K562 (cell line): Measurements from ENCODE around the gene ING4. TPM values are rescaled to one million over a fixed set of nuclear protein-coding genes. Genes with fewer than 3 reads are reported as not detected.
A peak's percentile ranks its signal among the peaks of the same experiment; 100 is the strongest.

Source experiments
- KDM5B ChIP-seq: fragments of 200-600 bp; sonication (generic); IDR thresholded peaks from 2 replicates; pipeline ENCODE4 v1.6.1; 2012; ENCODE audit warnings: low read depth, mild to moderate bottlenecking, moderate library complexity, low read length, control low read depth, inconsistent platforms; ENCODE audit not compliant: insufficient replicate concordance
- MAX ChIP-seq: sonication (generic); formaldehyde crosslinking; IDR thresholded peaks from 2 replicates; pipeline ENCODE4 v1.9.0; 2022; ENCODE audit warnings: mild to moderate bottlenecking, missing genetic modification reagents
- MAZ ChIP-seq, 2 experiments: fragments of 450-650 bp in 1 of 2; sonication (generic) in 1 of 2; formaldehyde crosslinking; IDR thresholded peaks in 1 of 2; conservative IDR thresholded peaks in 1 of 2; 2 replicates each; pipeline versions ENCODE4 v1.4.0 to v1.5.0; 2020; ENCODE audit warnings: mild to moderate bottlenecking in 1 of 2, missing genetic modification reagents in 1 of 2
- NELFE ChIP-seq: IDR thresholded peaks from 2 replicates; pipeline ENCODE4 v1.6.1; 2011; ENCODE audit warnings: mild to moderate bottlenecking; ENCODE audit not compliant: insufficient read depth, insufficient read length
- NRF1 ChIP-seq, 2 experiments: fragments of 450-650 bp; IDR thresholded peaks in 1 of 2; conservative IDR thresholded peaks in 1 of 2; 2 replicates each; pipeline ENCODE4 v1.6.1; 2014; ENCODE audit warnings: mild to moderate bottlenecking in 2 of 2
- PHB ChIP-seq: fragments of 250-450 bp; sonication (Bioruptor Pico); IDR thresholded peaks from 2 replicates; pipeline ENCODE4 v1.5.0; 2021
- RAD21 ChIP-seq, 2 experiments: fragments of 250-450 bp in 1 of 2; fragments of 450-650 bp in 1 of 2; sonication (Bioruptor Pico) in 1 of 2; formaldehyde crosslinking in 1 of 2; IDR thresholded peaks in 1 of 2; conservative IDR thresholded peaks in 1 of 2; 2 replicates each; pipeline versions ENCODE4 v1.4.0 to v1.8.0; 2020 to 2022; ENCODE audit warnings: mild to moderate bottlenecking in 2 of 2, moderate library complexity in 1 of 2
- REST ChIP-seq, 2 experiments: fragments of 450-650 bp; formaldehyde crosslinking in 1 of 2; IDR thresholded peaks; 2 replicates each; pipeline versions ENCODE4 v1.4.0 to v1.6.1; 2014 to 2020; ENCODE audit warnings: mild to moderate bottlenecking in 2 of 2, borderline replicate concordance in 1 of 2, low read depth in 1 of 2
- SIN3A ChIP-seq, 2 experiments: fragments of 150-350 bp in 1 of 2; IDR thresholded peaks; 2 replicates each; pipeline ENCODE4 v1.6.1; 2011 to 2016; ENCODE audit warnings: borderline replicate concordance in 2 of 2, low read depth in 2 of 2, low read length in 2 of 2, mild to moderate bottlenecking in 2 of 2, moderate library complexity in 2 of 2; ENCODE audit not compliant: control insufficient read depth in 1 of 2
- SIN3B ChIP-seq: fragments of 450-650 bp; IDR thresholded peaks from 2 replicates; pipeline ENCODE4 v1.6.1; 2017; ENCODE audit warnings: low read depth, mild to moderate bottlenecking, moderate library complexity
- SLC30A9 ChIP-seq: fragments of 250-450 bp; sonication (Bioruptor Pico); IDR thresholded peaks from 2 replicates; pipeline ENCODE4 v1.8.0; 2022; ENCODE audit warnings: mild to moderate bottlenecking, moderate library complexity
- SNAPC5 ChIP-seq: fragments of 250-450 bp; sonication (Bioruptor Pico); IDR thresholded peaks from 2 replicates; pipeline ENCODE4 v1.8.0; 2021; ENCODE audit warnings: moderate library complexity, mild to moderate bottlenecking, inconsistent platforms
- TCF7L2 ChIP-seq: fragments of 150-350 bp; IDR thresholded peaks from 2 replicates; pipeline ENCODE4 v1.6.1; 2016; ENCODE audit warnings: low read depth, mild to moderate bottlenecking, low read length, moderate library complexity
- ZNF121 ChIP-seq: sonication (generic); formaldehyde crosslinking; conservative IDR thresholded peaks from 2 replicates; pipeline ENCODE4 v1.8.0; 2022; ENCODE audit warnings: missing genetic modification reagents
- ZNF184 ChIP-seq: sonication (generic); formaldehyde crosslinking; IDR thresholded peaks from 2 replicates; pipeline ENCODE4 v1.5.0; 2020; ENCODE audit warnings: missing genetic modification reagents
- ZNF395 ChIP-seq: fragments of 200-800 bp; sonication (Bioruptor generic); IDR thresholded peaks from 2 replicates; pipeline ENCODE4 v1.6.1; 2017; ENCODE audit warnings: missing genetic modification characterization, missing compliant biosample characterization
- ZNF586 ChIP-seq: fragments of 450-650 bp; formaldehyde crosslinking; conservative IDR thresholded peaks from 2 replicates; pipeline ENCODE4 v1.4.0; 2020; ENCODE audit warnings: mild to moderate bottlenecking, moderate library complexity
- polyA plus RNA-seq, 8 experiments: library from polyadenylated mRNA; depleted of rRNA in 4 of 8; stranded (reverse) in 5 of 8; unstranded in 3 of 8; fragments of >200 nt; fragmentation: Nextera tagmentation in 2 of 8; fragmentation: Illumina TruSeq in 1 of 8; extraction: Ambion mirVana in 2 of 8; extraction: Trizol in 1 of 8; gene quantifications; 2 replicates each; pipeline versions ENCODE4 v1.2.1 to v1.2.3, GENCODE V29; 2011 to 2014; ENCODE audit warnings: inconsistent platforms in 1 of 8, missing spikeins in 1 of 8
- total RNA-seq, 7 experiments: library from RNA; depleted of rRNA in 6 of 7; stranded (reverse); fragments of >200 nt in 6 of 7; fragmentation: Illumina TruSeq in 2 of 7; extraction: Trizol in 2 of 7; gene quantifications; 2 replicates each; pipeline versions ENCODE4 v1.2.1 to v1.2.3, GENCODE V29; 2011 to 2021; ENCODE audit warnings: low replicate concordance in 1 of 7

The ING4 gene
- total and polyA plus RNA-seq, 9 of the 15 experiments (the other 6 are each of a cell fraction or from before 2014, with no cell fraction given), result 6.6 to 30.2 (median 15.7) TPM

GRCh38 chr12:6635856-6636531 lies 26.9 kb downstream of the ING4 start, which contains the start of gene LPAR5 (continued):
- TF ChIP-seq KDM5B (peak; percentile 30), NELFE (no peak), SLC30A9 (CRISPR knock-in tag) (no peak), ZNF586 (CRISPR knock-in tag) (no peak), SIN3B (no peak), RAD21 (CRISPR knock-in tag; conservative IDR thresholded peaks at IDR 0.05 in 1 of 2, IDR thresholded peaks at IDR 0.05 in 1 of 2) (no peak), PHB (CRISPR knock-in tag) (no peak), MAX (CRISPR knock-in tag) (0 out of 2 replicates have a peak, but pooled peaks have one; percentile 27), SNAPC5 (CRISPR knock-in tag) (no peak), ZNF395 (CRISPR knock-in tag) (no peak), ZNF121 (no peak), REST (IDR thresholded peaks at IDR 0.05; ENCODE audit: borderline replicate concordance) (peak; percentile 96), REST (CRISPR knock-in tag; IDR thresholded peaks at IDR 0.05; ENCODE audit: low read depth) (no peak), ZNF184 (CRISPR knock-in tag) (no peak), MAZ (CRISPR knock-in tag; conservative IDR thresholded peaks at IDR 0.05 in 1 of 2, IDR thresholded peaks at IDR 0.05 in 1 of 2) (peak in 1 of 2 experiments; percentile 26; a peak in 2 of 4 replicates), TCF7L2 (no peak), NRF1 (conservative IDR thresholded peaks at IDR 0.05 in 1 of 2, IDR thresholded peaks at IDR 0.05 in 1 of 2) (peak in 1 of 2 experiments; percentile 34; a peak in 1 of 4 replicates), SIN3A (IDR thresholded peaks at IDR 0.05; ENCODE audit: borderline replicate concordance in 2 of 2, control insufficient read depth in 1 of 2, low read depth in 2 of 2, low read length in 2 of 2) (0 out of 4 replicates have a peak, but pooled peaks of 1 of the 2 experiments have one; percentile 34)
